ENCODE measurements around the gene TLL1.

Gene TLL1

GRCh38 chr4:165909947-165910346 lies 36.9 kb downstream of the TLL1 start:
- ChIA-PET POLR2A (no interaction called here), CTCF (interaction anchor here (0.9 to 1.1 kb wide), 2 partner anchors 10 to 54 kb away, joined by 3 to 4 read pairs; no protein-coding TSS in a partner anchor)
- no peak for DNase-seq (ENCODE audit: extremely low spot score)
- no peak for TF ChIP-seq CTCF (IDR thresholded peaks at IDR 0.05; ENCODE audit: control extremely low read depth, extremely low read depth, low read depth, missing control alignments)

- CTCF ChIA-PET, result interaction anchor here (1.3 to 2.0 kb wide), 2 partner anchors 24 to 51 kb away, joined by 3 to 5 read pairs; no protein-coding TSS in a partner anchor
- POLR2A ChIA-PET, result no interaction called here
- no peak for TF ChIP-seq CTCF (IDR thresholded peaks at IDR 0.05; ENCODE audit: control extremely low read depth, extremely low read depth, low read depth, missing control alignments)
- DNase-seq (ENCODE audit: extremely low spot score), result no peak
Measured at GRCh38 chr4:165915215-165915614, 42.2 kb downstream of the TLL1 start.

- DNase-seq (ENCODE audit: extremely low spot score), result no peak
- CTCF ChIA-PET, result no interaction called here
- POLR2A ChIA-PET, result no interaction called here
- TF ChIP-seq CTCF (IDR thresholded peaks at IDR 0.05; ENCODE audit: control extremely low read depth, extremely low read depth, low read depth, missing control alignments), result no peak
Measured at GRCh38 chr4:165921546-165921945, 48.5 kb downstream of the TLL1 start.

GRCh38 chr4:165922747-165923146 lies 49.7 kb downstream of the TLL1 start:
- ChIA-PET POLR2A (no interaction called here), CTCF (no interaction called here)
- DNase-seq (ENCODE audit: extremely low spot score), result no peak
- no peak for TF ChIP-seq CTCF (IDR thresholded peaks at IDR 0.05; ENCODE audit: control extremely low read depth, extremely low read depth, low read depth, missing control alignments)

- POLR2A ChIA-PET, result no interaction called here
- CTCF ChIA-PET, result no interaction called here
- TF ChIP-seq CTCF (IDR thresholded peaks at IDR 0.05; ENCODE audit: control extremely low read depth, extremely low read depth, low read depth, missing control alignments), result no peak
- no peak for DNase-seq (ENCODE audit: extremely low spot score)
Measured at GRCh38 chr4:165926307-165926706, 53.3 kb downstream of the TLL1 start.

- DNase-seq (ENCODE audit: extremely low spot score), result no peak
- ChIA-PET CTCF (no interaction called here), POLR2A (no interaction called here)
- no peak for TF ChIP-seq CTCF (IDR thresholded peaks at IDR 0.05; ENCODE audit: control extremely low read depth, extremely low read depth, low read depth, missing control alignments)
Measured at GRCh38 chr4:165927366-165927765, 54.3 kb downstream of the TLL1 start.

GRCh38 chr4:165927815-165928214 lies 54.8 kb downstream of the TLL1 start:
- DNase-seq (ENCODE audit: extremely low spot score), result no peak
- ChIA-PET CTCF (no interaction called here), POLR2A (no interaction called here)
- TF ChIP-seq CTCF (IDR thresholded peaks at IDR 0.05; ENCODE audit: control extremely low read depth, extremely low read depth, low read depth, missing control alignments), result no peak
